Gastroesophageal sphincter (tissue), 4 donors: ENCODE results near the gene AK1. TPM values are rescaled to one million over a fixed set of nuclear protein-coding genes. Genes with fewer than 3 reads are reported as not detected.

Experiments
- ATAC-seq: fragments of 150-250 bp; one replicate; pipeline ENCODE4 v1.9.1; 2016; ENCODE audit warnings: mild to moderate bottlenecking, moderate library complexity
- H3K27ac ChIP-seq, 4 donors: fragments of 200-600 bp; sonication (generic) in 3 of 4; 1 replicate in 3 of 4; 2 replicates in 1 of 4; pipeline ENCODE4 v1.5.1; 2016 to 2019
- H3K27me3 ChIP-seq: fragments of 200-600 bp; sonication (generic); one replicate; pipeline ENCODE4 v1.5.1; 2019
- H3K36me3 ChIP-seq, 2 donors: fragments of 200-600 bp; sonication (generic); one replicate each; pipeline ENCODE4 v1.5.1; 2019; ENCODE audit warnings: control low read depth in 1 of 2
- H3K4me1 ChIP-seq, 3 donors: fragments of 200-600 bp; sonication (generic); 1 replicate in 2 of 3; 2 replicates in 1 of 3; pipeline ENCODE4 v1.5.1; 2016 to 2019; ENCODE audit warnings: control low read depth in 2 of 3
- H3K4me3 ChIP-seq, 2 donors: fragments of 200-600 bp; sonication (generic); one replicate each; pipeline ENCODE4 v1.5.1; 2019; ENCODE audit warnings: mild to moderate bottlenecking in 1 of 2, moderate library complexity in 1 of 2
- H3K9me3 ChIP-seq, 3 donors: fragments of 200-600 bp; sonication (generic); one replicate each; pipeline ENCODE4 v1.5.1; 2017 to 2019; ENCODE audit warnings: control low read depth in 2 of 3
- EP300 ChIP-seq: sonication (generic); formaldehyde crosslinking; IDR thresholded peaks from one replicate; pipeline ENCODE4 v1.6.1; 2017; ENCODE audit warnings: antibody characterized with exemption, mild to moderate bottlenecking
- POLR2A ChIP-seq, 2 donors: fragments of 450-650 bp; IDR thresholded peaks; one replicate each; pipeline ENCODE4 v1.6.1; 2017; ENCODE audit warnings: antibody characterized with exemption in 2 of 2, mild to moderate bottlenecking in 2 of 2, moderate library complexity in 1 of 2
- POLR2AphosphoS5 ChIP-seq: sonication (generic); formaldehyde crosslinking; IDR thresholded peaks from one replicate; pipeline ENCODE4 v1.6.1; 2017; ENCODE audit warnings: antibody characterized with exemption
- WGBS, 2 donors: methylation state at CpG; one replicate each; pipeline ENCODE4 v1.1.5; 2018; ENCODE audit warnings: low coverage in 1 of 2; 5-methylcytosine and 5-hydroxymethylcytosine counted together
- total RNA-seq, 4 donors: library from RNA; depleted of rRNA; stranded (reverse); fragments of >200 nt; gene quantifications; one replicate each; pipeline ENCODE4 v1.1.0, GENCODE V29; 2016
- TF ChIP-seq, protein P1 (sequence below), 4 experiments: fragments of 200-600 bp in 2 of 4; fragments of 450-650 bp in 2 of 4; sonication (generic) in 1 of 4; IDR thresholded peaks; one replicate each; pipeline ENCODE4 v1.5.1; 2017 to 2019; ENCODE audit warnings: antibody characterized with exemption in 4 of 4, mild to moderate bottlenecking in 2 of 4, moderate library complexity in 2 of 4

The AK1 gene
- total RNA-seq, 4 donors from 2014 or later = 46.7 to 73.9 (median 49.7) TPM

GRCh38 chr9:127904561-127905003 is 27.1 kb upstream of the AK1 start:
- 0 to 40% methylated on average over 1 to 2 of the region's 12 CpGs for WGBS, 2 donors
- no peak for ATAC-seq
- Histone ChIP-seq H3K4me1 (peaks cover 0 to 63% (median 45%) of the 10 kb centered on the region in 3 donors), H3K27me3 (no peaks in the 10 kb centered on the region), H3K9me3 (no peaks in the 10 kb centered on the region), H3K4me3 (no peak overlapping the region), H3K27ac (peak overlapping the region in 3 of 4 donors; percentile 72 to 82 (median 76)), H3K36me3 (peaks cover 0 to 15% of the 10 kb centered on the region in 2 donors)
- TF ChIP-seq POLR2AphosphoS5 (no peak), POLR2A (IDR thresholded peaks at IDR 0.05) (no peak), EP300 (no peak)
- TF ChIP-seq, protein P1, sequence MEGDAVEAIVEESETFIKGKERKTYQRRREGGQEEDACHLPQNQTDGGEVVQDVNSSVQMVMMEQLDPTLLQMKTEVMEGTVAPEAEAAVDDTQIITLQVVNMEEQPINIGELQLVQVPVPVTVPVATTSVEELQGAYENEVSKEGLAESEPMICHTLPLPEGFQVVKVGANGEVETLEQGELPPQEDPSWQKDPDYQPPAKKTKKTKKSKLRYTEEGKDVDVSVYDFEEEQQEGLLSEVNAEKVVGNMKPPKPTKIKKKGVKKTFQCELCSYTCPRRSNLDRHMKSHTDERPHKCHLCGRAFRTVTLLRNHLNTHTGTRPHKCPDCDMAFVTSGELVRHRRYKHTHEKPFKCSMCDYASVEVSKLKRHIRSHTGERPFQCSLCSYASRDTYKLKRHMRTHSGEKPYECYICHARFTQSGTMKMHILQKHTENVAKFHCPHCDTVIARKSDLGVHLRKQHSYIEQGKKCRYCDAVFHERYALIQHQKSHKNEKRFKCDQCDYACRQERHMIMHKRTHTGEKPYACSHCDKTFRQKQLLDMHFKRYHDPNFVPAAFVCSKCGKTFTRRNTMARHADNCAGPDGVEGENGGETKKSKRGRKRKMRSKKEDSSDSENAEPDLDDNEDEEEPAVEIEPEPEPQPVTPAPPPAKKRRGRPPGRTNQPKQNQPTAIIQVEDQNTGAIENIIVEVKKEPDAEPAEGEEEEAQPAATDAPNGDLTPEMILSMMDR (IDR thresholded peaks at IDR 0.05) = no peak

DNA sequence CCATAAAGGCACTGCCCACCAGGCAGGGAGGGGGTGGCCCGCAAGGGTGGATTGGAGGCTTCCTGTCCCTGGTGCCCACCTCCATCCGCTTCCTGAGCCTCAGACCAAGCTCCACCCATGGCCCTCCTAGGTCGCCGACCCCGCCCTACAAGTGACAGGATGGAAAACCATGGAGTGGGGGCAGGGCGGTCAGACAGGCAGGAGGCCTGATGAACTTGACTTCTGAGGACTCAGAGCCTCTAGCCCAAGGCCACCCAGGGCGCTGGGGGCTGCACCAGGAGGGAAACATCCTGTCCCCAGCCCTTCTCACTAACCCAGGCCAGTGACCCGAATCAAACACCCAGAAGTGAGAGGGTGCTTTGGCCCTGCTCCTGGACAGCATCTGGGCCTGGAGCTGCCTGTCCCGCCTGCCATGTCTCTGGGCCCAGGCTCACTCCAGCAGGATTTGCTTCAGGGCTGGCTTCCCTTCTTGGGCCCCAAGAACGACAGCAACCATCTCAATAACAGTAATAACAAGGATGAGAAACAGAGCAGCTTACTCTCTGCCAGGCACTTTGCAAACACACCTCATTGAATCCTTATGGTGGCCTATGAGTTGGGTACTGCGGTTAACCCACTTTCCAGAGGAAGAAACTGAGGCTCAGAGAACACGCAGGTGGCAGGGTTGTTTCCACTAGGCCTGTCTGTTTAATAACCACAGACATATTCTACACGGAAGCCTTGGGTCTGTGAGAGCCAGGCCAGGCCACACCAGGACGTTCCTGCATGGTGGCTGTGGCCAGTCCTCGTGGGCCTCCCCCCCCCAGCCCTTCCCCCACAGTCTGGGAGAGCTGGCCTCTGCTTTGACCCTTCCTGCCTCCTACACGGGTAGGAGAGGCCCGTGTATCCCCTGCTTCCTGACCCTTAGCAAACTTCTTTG is 26.3 kb upstream of the AK1 start:
- H3K27me3 ChIP-seq = no peaks in the 10 kb centered on the region
- H3K27ac ChIP-seq = peak overlapping the region in 3 of 4 donors; percentile 72 to 82 (median 76)
- peak; percentile 34 for ATAC-seq
- TF ChIP-seq POLR2AphosphoS5 = peak; percentile 34
- TF ChIP-seq, protein P1 (IDR thresholded peaks at IDR 0.05) = no peak
- peaks cover 0 to 12% of the 10 kb centered on the region in 2 donors for H3K36me3 ChIP-seq
- no peaks in the 10 kb centered on the region for H3K9me3 ChIP-seq
- peaks cover 0 to 64% (median 45%) of the 10 kb centered on the region in 3 donors for H3K4me1 ChIP-seq
- no peak overlapping the region for H3K4me3 ChIP-seq
- WGBS, 2 donors = 45 to 50% methylated on average over 4 to 5 of the region's 17 CpGs

DNA sequence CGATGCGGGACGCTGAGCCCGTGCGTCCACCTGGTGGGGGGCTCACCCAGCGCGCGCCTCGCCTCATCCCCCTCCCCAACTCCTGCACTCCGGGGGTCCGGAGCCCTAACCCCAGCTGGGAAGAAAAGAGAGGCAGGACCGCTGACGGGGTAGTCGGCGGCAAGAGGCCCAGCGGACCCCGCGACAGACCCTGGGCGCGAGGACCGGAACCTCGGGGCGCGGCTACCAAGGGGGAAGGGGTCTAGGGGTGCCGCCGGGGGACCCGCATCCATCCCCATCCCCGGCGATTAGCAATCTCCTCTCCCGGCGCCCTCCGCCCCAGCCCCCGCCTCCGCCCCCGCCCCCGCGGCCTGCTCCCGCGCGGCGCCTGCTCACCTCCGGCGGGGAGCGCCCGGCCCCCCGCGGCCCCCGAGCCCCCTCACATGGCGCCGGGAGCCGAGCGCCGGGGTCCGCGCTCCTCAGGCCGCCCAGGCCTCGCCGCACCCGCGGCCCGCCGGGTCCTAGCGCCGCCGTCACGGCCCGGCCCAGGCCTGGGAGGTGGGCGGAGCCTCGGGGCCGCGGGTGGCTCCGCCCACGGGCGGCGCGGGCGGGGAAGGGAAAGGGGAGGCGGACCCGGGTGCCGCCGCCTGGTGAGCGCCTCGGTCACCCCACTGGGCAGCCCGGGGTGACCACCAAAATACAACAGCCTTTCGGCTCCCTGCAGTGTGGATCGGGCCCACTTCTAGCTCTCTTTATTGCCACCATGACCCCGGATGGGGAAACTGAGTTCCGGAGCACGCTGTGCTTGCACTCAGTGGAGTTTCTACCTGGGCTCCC is 21.9 kb upstream of the AK1 start, which contains the start of gene ST6GALNAC6:
Gene ST6GALNAC6, minus strand, starts transcription at position 476 of the 816 bp plus-strand sequence. CDS start 1,622 bp downstream, outside the sequence.
- H3K4me1 ChIP-seq = peaks cover 0 to 67% (median 33%) of the 10 kb centered on the region in 3 donors
- peak within 1 kb of the TSS; percentile 87 to 98 (median 96) for H3K27ac ChIP-seq
- H3K36me3 ChIP-seq = peaks cover 0 to 23% of the 10 kb centered on the region in 2 donors
- H3K4me3 ChIP-seq = peak within 1 kb of the TSS; percentile 86 to 99
- no peaks in the 10 kb centered on the region for H3K9me3 ChIP-seq
- H3K27me3 ChIP-seq = no peaks in the 10 kb centered on the region
- WGBS, 2 donors = no CpG with 5 or more reads among the region's 89 CpGs
- TF ChIP-seq, protein P1 (IDR thresholded peaks at IDR 0.05) = peak in 3 of 4 experiments; percentile 20 to 30 (median 24)
- TF ChIP-seq POLR2AphosphoS5 = no peak
- TF ChIP-seq EP300 = no peak
- TF ChIP-seq POLR2A (IDR thresholded peaks at IDR 0.05) = peak; percentile 16 to 69
- ATAC-seq = peak; percentile 78

- Histone ChIP-seq H3K36me3 (peaks cover 0 to 30% of the 10 kb centered on the region in 2 donors), H3K4me3 (peak overlapping the region; percentile 86 to 99), H3K9me3 (peaks cover 0 to 3% (median 0%) of the 10 kb centered on the region in 3 donors), H3K27ac (peak overlapping the region; percentile 87 to 98 (median 96)), H3K27me3 (no peaks in the 10 kb centered on the region), H3K4me1 (peaks cover 0 to 59% (median 25%) of the 10 kb centered on the region in 3 donors)
- 8 to 60% methylated on average over 1 to 7 of the region's 32 CpGs for WGBS, 2 donors
- TF ChIP-seq POLR2AphosphoS5 (peak; percentile 93), POLR2A (IDR thresholded peaks at IDR 0.05) (no peak)
- ATAC-seq = peak; percentile 44
These were observed 21.1 kb upstream of the AK1 start for GRCh38 chr9:127898433-127899127.
